Activated CD8-positive, alpha-beta memory T cell treated with anti-CD3 and anti-CD28 coated beads, Interleukin-2, amount 50 U/mL, for 48 hours (primary cell): ENCODE data around the gene DMKN.

Experiments
- DNase-seq: peaks from one replicate; pipeline ENCODE4 v3.0.0-alpha.2; 2020

Gene DMKN

DNA sequence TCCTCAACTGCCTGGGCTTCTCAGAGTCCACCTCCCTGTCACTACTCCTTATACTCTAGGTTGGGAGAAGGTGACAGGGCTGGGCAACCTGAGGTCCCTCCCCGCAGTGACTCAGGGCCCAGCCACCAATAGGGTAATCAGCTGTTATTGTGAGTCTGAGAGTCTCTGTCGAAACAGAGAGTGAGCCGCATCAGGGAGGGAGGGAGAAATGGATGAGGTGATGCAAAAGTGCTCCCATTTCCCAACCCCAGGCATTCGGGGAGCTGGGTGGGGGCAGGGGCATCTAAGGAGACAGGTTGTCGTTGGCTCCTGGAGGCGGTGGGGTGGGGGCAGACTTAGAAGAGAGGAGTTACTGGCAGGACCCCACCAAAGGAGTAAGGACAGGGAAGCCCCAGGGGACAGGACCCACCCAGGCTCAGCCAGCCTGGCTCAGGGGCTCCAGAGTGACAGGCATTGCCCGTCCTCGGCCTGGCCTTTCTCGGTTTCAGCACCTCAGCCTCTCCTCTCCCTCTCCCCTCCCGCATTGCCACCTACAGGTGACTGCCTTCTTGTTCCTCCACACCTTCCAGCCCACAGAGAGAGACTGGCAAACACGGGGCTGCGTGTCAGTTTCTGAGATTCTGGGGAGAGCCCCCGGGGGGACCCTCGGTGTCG lies at the start of gene DMKN:
TSS of gene DMKN (minus strand) at position 22 of the 654 bp plus-strand sequence. CDS start 174 bp downstream, outside the sequence.
- no peak for DNase-seq

GRCh38 chr19:35562776-35563175 lies 49.3 kb upstream of the DMKN start:
- DNase-seq, result no peak

DNA sequence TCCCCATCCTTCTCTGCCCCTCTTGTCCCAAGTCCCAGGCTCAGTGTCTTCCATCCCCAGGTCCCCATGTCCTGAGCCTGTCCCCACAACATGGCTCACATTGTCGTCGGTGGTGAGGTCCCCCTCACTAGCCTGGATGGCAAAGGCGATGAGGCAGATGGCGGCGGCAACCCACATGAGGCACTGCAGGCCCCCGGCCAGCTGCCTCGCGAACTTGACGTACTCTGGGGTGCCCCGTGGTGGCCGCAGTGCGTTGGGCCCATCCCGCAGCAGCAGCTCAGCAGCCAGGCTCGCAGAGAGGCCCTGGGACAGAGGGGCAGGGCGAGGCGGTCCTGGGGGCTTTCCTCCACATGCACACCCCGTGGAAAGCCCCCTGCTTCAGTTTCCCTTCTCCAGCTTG lies 48.9 kb upstream of the DMKN start:
- no peak for DNase-seq

- DNase-seq, result no peak
Measured at GRCh38 chr19:35561436-35561835, 48.0 kb upstream of the DMKN start.

DNA sequence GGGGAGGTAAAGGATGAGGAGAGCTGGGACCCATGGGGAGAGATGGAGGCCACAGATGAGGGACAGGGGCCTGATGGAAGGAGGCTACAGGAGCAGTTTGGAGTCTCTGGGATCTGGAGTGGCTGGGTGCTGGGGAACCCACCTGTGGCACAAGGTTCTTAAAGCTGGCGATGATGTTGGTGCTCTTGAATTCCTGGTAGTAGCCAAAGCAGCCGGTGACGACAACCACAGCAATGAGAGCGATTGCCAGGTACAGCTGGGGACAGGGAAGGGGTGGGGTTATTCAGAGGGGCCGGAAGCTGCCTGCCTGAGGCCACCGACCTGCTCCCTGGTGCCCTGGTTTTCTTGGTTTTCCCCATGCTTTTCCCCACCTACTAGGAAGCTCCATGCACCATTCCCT lies 47.2 kb upstream of the DMKN start:
- DNase-seq, result no peak

- DNase-seq, result no peak
Measured at GRCh38 chr19:35560271-35560670, 46.8 kb upstream of the DMKN start.

DNA sequence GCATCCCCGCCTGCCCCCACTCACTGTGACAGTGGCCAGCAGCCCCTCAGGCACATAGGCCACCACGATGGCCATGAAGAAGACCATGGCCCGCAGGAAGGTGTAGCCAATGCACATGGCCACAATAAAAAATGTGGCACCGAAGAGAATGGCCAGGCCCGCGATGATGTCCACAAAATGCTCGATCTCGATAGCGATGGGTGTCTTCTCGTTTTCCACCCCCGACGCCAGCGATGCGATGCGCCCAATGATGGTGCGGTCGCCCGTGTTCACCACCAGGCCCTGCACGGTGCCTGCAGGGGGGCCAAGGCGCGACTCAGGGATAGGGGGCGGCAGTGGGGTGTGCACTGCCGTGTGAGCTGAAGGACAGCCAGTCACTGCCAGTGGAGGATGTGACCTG lies 46.3 kb upstream of the DMKN start:
- DNase-seq, result no peak

- DNase-seq, result no peak
Measured at GRCh38 chr19:35559281-35559659, 45.8 kb upstream of the DMKN start.

GRCh38 chr19:35558400-35559280 lies 45.2 kb upstream of the DMKN start:
- DNase-seq, result no peak

GRCh38 chr19:35557539-35558399 lies 44.3 kb upstream of the DMKN start:
- peak; percentile 81 for DNase-seq

GRCh38 chr19:35556846-35557538 lies 43.5 kb upstream of the DMKN start:
- no peak for DNase-seq

DNA sequence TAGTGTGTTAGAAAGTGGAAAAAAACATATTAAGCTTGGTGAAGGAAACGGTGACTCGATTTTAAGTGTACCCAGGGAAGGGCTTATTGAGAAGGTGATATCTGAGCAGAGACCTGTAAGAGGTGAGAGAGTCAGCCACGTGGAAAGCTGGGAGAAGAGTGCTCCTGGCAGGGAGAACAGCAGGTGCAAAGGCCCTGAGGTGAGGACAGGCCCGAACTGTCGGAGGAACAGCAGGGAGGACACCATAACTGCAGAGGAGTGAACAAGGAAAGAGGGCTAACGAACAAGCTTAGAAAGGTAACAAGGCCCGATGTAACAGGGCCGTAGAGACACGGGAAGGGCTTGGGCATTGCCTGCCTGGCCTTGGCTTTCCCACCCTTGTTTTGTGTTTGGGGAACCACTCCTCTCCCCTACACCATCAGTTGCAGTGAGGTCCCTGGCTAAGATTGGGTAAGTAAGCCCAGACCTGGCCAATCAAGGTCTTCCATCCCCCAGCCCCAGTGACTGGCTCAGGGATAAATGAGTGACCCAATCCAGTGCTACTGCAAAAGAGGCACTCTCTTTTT lies 42.7 kb upstream of the DMKN start:
- DNase-seq, result no peak

- DNase-seq, result no peak
Measured at GRCh38 chr19:35555301-35556005, 42.0 kb upstream of the DMKN start.

- DNase-seq, result no peak
Measured at GRCh38 chr19:35554076-35554475, 40.6 kb upstream of the DMKN start.

DNA sequence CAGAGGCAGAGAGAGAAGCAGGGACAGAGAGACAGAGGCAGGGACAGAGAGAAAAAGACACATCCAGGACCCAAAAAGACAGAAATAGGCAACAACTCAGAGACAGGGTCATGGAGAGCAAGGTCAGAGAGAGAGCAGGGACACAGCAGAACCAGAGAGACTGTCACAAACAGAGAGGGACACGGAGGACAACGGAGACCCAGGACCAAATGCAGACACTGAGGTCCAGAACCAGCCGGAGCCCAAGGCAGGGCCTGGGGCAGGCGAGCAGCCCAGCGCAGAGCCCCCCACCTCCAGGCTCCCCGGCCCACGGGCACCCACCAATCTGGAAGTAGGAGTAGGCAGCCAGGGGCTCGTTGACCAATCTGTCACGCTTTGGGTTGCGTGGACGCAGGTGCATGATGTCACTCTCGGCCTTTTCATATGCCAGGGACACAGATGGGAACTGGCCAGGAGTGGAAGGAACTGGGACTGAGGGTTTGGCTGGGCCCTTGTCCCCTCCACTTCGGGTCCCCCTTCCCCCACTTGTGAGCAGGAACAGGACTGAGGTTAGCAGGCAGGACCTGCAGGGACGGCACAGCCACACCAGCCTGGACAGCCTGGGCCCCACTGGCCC lies 40.0 kb upstream of the DMKN start:
- no peak for DNase-seq

GRCh38 chr19:35552534-35553384 lies 39.3 kb upstream of the DMKN start:
- no peak for DNase-seq

GRCh38 chr19:35551091-35551810 lies 37.8 kb upstream of the DMKN start:
- no peak for DNase-seq

DNA sequence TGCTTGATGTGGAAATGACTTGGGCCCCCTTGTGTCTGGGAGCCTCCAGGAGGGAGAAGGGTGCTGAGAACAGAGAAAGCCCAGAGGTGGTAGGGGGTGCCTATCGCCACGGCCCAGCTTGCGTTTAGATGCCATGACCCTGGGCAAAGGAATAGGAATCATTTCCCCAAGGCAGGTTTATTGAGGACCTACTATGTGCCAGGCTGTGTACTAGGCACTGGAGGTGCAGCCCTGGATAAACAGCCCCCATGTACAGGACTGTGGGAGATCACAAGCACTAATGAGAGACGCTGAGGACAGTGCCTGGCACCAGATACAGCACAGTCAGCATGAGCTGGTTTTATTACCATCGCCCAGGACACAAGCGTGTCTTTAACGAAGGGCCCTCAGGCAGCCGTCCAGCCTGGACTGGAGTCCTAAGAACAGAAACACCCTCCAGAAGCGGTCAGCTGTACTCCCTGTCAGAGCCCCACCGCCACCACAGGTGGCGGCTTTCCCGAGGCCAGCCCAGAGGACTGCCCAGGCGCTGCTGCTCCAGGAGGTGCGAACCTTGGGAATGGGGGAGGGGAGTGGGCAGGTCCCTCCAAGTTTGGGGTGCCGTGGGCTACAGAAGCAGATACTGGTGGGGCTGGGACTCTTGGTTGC lies 36.6 kb upstream of the DMKN start:
- no peak for DNase-seq

- peak; percentile 74 for DNase-seq
Measured at GRCh38 chr19:35549174-35549788, 35.8 kb upstream of the DMKN start.
